Prostate gland (tissue), 2 donors: ENCODE measurements around the gene TRIM14. TPM values are rescaled to one million over a fixed set of nuclear protein-coding genes. Genes with fewer than 3 reads are reported as not detected.

Experiments used
- DNase-seq: peaks from one replicate; pipeline ENCODE4 v3.0.0-alpha.2; 2019; ENCODE audit warnings: low spot score
- H3K27ac ChIP-seq, 2 donors: fragments of 200-600 bp; sonication (generic); 2 replicates each; pipeline ENCODE4 v1.5.1; 2017 to 2019
- H3K27me3 ChIP-seq: fragments of 200-600 bp; sonication (generic); replicated peaks from 2 replicates; pipeline ENCODE4 v1.5.1; 2019; ENCODE audit not compliant: insufficient read depth
- H3K36me3 ChIP-seq, 2 donors: fragments of 200-600 bp; sonication (generic); 1 replicate in 1 of 2; 2 replicates in 1 of 2; pipeline versions ENCODE4 v1.5.1 to v1.8.1; 2017 to 2019
- H3K4me1 ChIP-seq: fragments of 200-600 bp; sonication (generic); replicated peaks from 2 replicates; pipeline ENCODE4 v1.5.1; 2019
- H3K4me3 ChIP-seq, 2 donors: fragments of 200-600 bp; sonication (generic); 2 replicates each; pipeline ENCODE4 v1.5.1; 2017 to 2019
- H3K9me3 ChIP-seq: fragments of 200-600 bp; sonication (generic); 2 replicates; pipeline ENCODE4 v1.5.1; 2017
- CTCF ChIP-seq, 4 experiments: fragments of 200-600 bp in 2 of 4; fragments of 450-650 bp in 2 of 4; sonication (generic) in 2 of 4; IDR thresholded peaks; 1 replicate in 3 of 4; 2 replicates in 1 of 4; pipeline ENCODE4 v1.5.1; 2016 to 2019; ENCODE audit warnings: antibody characterized with exemption in 4 of 4, mild to moderate bottlenecking in 2 of 4, moderate library complexity in 2 of 4
- POLR2A ChIP-seq: fragments of 450-650 bp; IDR thresholded peaks from one replicate; pipeline ENCODE4 v1.6.1; 2016; ENCODE audit warnings: antibody characterized with exemption, mild to moderate bottlenecking
- POLR2AphosphoS5 ChIP-seq: sonication (generic); formaldehyde crosslinking; IDR thresholded peaks from one replicate; pipeline ENCODE4 v1.6.1; 2017; ENCODE audit warnings: antibody characterized with exemption
- WGBS: methylation state at CpG from one replicate; pipeline ENCODE4 v1.1.5; 2018; 5-methylcytosine and 5-hydroxymethylcytosine counted together
- intact Hi-C: fragments of 100-400 bp; cut with DNase I; formaldehyde crosslinking; loops from one replicate; pipeline ENCODE4 v1.14.2; 2022
- total RNA-seq, 2 donors: library from RNA; depleted of rRNA; stranded (reverse); fragments of >200 nt; gene quantifications; one replicate each; pipeline ENCODE4 v1.1.0, GENCODE V29; 2016

Gene TRIM14
- total RNA-seq, 2 donors from 2014 or later = 23.4 to 24.3 TPM

GRCh38 chr9:98142925-98143481 is 24.0 kb upstream of the TRIM14 start:
- no peaks in the 10 kb centered on the region for H3K27me3 ChIP-seq
- H3K4me1 ChIP-seq = peaks cover 20% of the 10 kb centered on the region
- no peaks in the 10 kb centered on the region for H3K9me3 ChIP-seq
- no peak for DNase-seq
- H3K36me3 ChIP-seq = no peaks in the 10 kb centered on the region
- intact Hi-C loops = no loop called here
- WGBS = 76% methylated on average over 8 of the region's 8 CpGs
- no peak for TF ChIP-seq POLR2A
- no peak for TF ChIP-seq CTCF (IDR thresholded peaks at IDR 0.05)
- TF ChIP-seq POLR2AphosphoS5 = no peak
- no peak overlapping the region for H3K4me3 ChIP-seq
- peak overlapping the region; percentile 48 to 80 for H3K27ac ChIP-seq

- peak; percentile 50 for DNase-seq
- no peaks in the 10 kb centered on the region for H3K9me3 ChIP-seq
- no peak overlapping the region for H3K4me3 ChIP-seq
- peak overlapping the region; percentile 48 to 80 for H3K27ac ChIP-seq
- no peaks in the 10 kb centered on the region for H3K36me3 ChIP-seq
- intact Hi-C loops = no loop called here
- WGBS = 62% methylated on average over 13 of the region's 13 CpGs
- H3K4me1 ChIP-seq = peaks cover 17% of the 10 kb centered on the region
- no peaks in the 10 kb centered on the region for H3K27me3 ChIP-seq
- TF ChIP-seq POLR2AphosphoS5 = no peak
- TF ChIP-seq CTCF (IDR thresholded peaks at IDR 0.05) = no peak
- TF ChIP-seq POLR2A = no peak
Measured at GRCh38 chr9:98142182-98142907, 23.3 kb upstream of the TRIM14 start.

GRCh38 chr9:98140503-98140902 is 21.5 kb upstream of the TRIM14 start:
- Histone ChIP-seq H3K4me3 (no peak overlapping the region), H3K36me3 (no peaks in the 10 kb centered on the region), H3K27ac (no peak overlapping the region), H3K9me3 (no peaks in the 10 kb centered on the region), H3K27me3 (no peaks in the 10 kb centered on the region), H3K4me1 (peaks cover 10% of the 10 kb centered on the region)
- intact Hi-C loops = no loop called here
- DNase-seq = no peak
- TF ChIP-seq POLR2A = no peak
- no peak for TF ChIP-seq CTCF (IDR thresholded peaks at IDR 0.05)
- no peak for TF ChIP-seq POLR2AphosphoS5
- WGBS = 88% methylated on average over 5 of the region's 5 CpGs

- intact Hi-C loops = no loop called here
- no peak overlapping the region for H3K4me3 ChIP-seq
- DNase-seq = no peak
- H3K27me3 ChIP-seq = no peaks in the 10 kb centered on the region
- TF ChIP-seq POLR2AphosphoS5 (no peak), POLR2A (no peak), CTCF (IDR thresholded peaks at IDR 0.05) (no peak)
- no peaks in the 10 kb centered on the region for H3K36me3 ChIP-seq
- H3K27ac ChIP-seq = peak overlapping the region; percentile 74 to 80
- peaks cover 4% of the 10 kb centered on the region for H3K4me1 ChIP-seq
- H3K9me3 ChIP-seq = no peaks in the 10 kb centered on the region
Measured at GRCh38 chr9:98136489-98136888, 17.5 kb upstream of the TRIM14 start.

- Histone ChIP-seq H3K4me3 (no peak overlapping the region), H3K27ac (peak overlapping the region; percentile 74 to 80), H3K36me3 (no peaks in the 10 kb centered on the region), H3K27me3 (no peaks in the 10 kb centered on the region), H3K9me3 (no peaks in the 10 kb centered on the region), H3K4me1 (peaks cover 4% of the 10 kb centered on the region)
- intact Hi-C loops = no loop called here
- no peak for DNase-seq
- no peak for TF ChIP-seq CTCF (IDR thresholded peaks at IDR 0.05)
- no peak for TF ChIP-seq POLR2AphosphoS5
- TF ChIP-seq POLR2A = no peak
- WGBS = 54% methylated on average over 7 of the region's 7 CpGs
Measured at GRCh38 chr9:98135938-98136337, 16.9 kb upstream of the TRIM14 start.
